Measurements from ENCODE around the gene SAMD11.

The SAMD11 gene

DNA sequence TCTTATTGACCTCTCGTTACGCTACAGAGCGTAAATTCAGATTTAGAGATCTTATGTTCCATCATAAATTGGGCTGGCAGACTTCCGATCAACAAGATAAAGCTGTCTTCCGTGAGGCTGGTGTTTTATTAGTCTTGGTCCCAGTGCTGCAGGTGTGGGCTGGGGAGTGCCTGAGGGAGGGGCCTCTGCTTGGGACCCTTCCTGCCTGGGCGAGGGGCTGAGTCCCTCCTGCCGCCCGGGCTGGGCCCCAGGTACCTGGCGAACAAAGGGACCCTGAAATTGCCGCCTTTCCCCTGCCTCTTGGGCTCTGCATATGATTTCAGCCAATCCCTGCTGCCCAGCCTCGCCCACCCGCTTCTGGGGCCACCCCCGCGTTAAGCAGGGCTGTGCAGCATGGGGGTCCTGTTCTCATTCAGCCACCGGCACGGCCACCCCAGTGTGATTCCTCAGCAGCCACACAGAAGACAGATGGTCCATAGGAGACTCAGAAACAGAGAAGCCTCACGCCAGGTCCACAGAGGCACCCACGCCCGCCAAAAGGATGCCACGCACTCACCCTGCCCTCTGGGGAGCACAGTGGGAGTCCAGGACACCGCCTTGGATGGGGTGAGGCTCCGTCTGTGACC lies 6.1 kb upstream of the SAMD11 start:
- DNase-seq = no peak

DNA sequence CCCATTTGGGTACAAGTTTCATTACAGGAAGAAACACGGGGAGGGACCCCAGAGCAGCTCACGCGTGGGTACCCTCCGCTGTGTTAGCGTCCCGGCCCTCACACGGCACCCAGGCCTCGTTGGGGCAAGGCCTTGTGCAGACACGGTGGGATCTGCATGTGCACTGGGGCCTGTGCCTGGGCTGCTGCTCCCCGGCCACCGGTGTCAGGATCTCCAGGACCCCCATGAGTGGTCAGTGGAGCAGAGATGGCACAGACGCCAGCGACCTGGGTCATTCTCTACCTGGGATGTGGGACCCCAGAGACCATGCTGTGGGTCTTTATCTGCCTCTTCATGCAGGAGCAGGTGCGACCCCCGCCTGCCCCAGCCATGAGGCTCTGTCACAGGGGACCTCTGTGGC lies 5.4 kb upstream of the SAMD11 start:
- no peak for DNase-seq

DNA sequence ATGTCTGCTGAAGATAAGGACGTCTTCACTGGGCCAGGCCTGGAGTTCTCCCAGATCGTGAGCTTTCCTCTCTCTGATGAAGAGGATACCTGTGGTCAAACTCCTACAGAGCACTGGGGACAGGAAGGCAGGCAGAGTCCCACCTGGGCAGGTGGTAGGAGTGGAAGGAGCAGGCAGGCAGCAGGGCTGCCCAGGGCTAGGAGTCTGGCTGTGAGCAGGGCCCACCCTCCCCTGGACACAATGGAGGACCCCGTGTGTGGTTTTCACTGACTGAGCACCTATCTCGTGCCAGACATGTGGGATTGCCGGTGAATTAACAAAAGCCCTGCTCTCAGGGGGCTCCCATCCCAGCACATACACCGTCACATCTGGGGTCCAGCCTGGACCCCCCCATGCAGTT lies 4.9 kb upstream of the SAMD11 start:
- DNase-seq = no peak

DNA sequence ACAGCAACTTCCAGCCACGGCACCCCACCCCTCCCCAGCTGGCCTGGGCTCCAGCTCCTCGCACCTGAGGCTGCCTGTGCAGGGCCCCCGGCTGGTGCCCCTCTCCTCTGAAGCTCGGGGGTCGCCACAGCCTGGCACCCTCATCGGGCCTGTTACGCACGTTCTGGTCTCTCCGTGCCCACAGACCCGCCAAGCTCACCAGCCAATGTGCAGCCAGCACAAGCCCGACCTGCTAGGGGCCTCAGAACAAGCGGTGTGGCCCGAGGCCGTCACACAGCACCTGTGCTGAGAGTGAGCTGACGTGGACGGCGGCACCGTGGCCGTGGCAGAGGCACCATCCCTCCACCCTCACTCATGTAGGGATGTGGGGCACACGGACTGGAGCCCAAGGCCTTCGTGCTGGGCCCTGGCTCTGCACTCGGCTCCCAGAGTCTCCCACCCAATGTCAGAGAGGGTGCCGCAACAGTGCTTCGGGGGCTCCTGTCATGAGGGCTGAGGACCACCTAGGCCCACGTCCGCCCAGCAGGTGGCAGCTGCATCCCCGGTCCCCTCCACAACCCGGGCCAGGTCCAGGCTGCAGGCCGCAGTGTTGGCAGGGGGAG lies 4.4 kb upstream of the SAMD11 start:
- DNase-seq = no peak

DNA sequence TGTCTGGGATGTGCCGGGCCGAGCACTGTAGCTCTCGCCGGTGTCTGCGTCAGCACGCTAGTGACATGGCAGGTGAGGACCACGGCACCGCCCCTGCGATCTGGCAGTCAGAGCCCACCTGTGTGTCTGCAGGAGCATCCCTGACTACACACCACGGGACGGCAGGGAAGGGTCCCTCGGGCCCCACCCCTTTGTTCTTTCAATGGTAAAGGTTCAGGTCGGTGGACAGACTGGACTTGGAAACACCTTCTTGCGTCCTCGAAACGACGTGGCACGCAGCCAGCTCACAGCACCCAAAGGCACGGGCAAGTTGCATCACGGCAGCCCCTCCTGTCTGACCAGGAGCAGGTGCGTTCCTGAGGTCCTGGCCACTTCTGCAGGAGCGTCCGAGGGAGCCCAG lies 3.7 kb upstream of the SAMD11 start:
- no peak for DNase-seq

DNA sequence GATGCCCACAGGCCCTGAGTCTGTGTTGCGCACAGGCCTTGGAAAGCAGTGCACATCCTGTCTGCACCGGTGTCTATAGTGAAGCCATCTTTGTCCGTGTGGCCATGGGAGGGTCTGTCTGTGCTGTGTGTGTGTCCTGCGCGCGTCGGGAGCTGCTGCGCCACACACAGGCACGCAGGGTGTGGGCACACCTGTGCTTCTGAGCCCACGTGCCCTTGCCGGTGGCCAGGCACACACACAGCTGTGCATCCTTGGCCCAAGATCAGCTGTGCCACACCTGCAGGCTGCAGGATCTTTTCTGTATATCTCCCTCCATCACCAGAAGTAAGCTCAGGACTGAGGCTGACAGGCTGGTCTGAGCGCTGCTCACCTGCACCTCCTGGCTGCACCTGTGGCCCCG lies 3.2 kb upstream of the SAMD11 start:
- no peak for DNase-seq

DNA sequence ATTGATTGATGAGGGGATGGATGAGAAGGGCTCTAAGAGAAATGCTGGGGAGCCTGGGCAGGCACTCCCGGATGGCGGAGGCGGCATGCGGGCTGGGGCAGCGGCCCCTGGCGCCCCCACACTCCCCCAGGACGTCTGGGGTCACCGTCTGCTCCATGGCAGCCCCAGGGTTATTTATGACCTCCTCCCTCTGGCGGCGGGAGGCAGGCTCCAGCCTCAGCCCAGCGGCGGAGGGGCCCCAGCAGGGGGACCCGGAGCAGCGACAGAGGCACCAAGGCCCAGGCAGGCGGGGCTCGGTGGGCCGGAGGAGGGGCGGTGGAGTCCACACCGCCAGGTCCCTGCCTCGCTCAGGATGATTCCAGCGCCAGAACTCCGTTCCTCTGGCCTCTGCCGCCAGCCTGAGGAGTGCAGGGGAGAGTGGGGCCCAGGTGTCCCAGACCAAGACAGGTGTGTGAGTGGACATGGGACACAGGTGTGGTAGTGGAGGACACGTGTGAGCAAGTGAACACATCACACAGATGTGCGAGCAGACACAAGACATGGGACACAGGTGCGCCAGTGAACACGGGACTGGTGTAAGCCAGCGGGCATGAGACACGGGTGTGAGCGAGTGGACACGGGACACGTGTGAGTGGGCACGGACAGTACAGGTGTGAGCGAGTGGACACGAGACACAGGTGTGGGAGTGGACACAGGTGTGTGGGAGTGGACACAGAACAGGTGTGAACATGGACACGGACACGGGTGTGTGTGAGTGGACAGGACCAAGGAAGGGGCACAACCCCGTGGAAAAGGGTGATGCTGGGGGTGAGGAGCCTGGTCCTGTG lies 2.5 kb upstream of the SAMD11 start:
- peak in 1 of 2 experiments; percentile 61 for DNase-seq

DNA sequence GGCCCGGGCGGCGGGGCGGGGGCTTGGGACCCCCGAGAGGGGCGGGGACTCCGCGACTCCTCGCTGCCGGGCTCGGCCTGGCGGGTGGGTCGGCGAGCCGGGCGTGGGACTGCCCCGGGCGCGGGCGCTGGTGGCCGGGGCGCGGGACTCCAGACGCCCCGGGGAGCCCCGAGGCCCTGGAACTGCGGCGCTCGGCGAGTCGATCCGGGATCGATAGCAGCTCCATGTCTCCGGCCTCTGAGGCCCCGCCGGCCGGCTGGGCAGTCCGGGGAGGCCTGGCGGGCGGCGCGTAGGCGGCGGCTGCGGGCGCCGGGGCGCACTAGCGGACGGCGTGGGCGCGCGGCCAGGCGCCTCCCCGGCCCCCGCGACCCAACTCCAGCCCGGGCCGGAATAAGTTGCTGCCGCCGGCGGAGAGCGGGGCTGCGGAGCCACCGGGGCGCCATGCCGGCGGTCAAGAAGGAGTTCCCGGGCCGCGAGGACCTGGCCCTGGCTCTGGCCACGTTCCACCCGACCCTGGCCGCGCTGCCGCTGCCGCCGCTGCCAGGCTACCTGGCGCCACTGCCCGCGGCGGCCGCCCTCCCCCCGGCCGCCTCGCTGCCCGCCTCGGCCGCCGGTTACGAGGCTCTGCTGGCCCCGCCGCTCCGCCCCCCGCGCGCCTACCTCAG lies 400 bp downstream of the SAMD11 start:
- DNase-seq = no peak

DNA sequence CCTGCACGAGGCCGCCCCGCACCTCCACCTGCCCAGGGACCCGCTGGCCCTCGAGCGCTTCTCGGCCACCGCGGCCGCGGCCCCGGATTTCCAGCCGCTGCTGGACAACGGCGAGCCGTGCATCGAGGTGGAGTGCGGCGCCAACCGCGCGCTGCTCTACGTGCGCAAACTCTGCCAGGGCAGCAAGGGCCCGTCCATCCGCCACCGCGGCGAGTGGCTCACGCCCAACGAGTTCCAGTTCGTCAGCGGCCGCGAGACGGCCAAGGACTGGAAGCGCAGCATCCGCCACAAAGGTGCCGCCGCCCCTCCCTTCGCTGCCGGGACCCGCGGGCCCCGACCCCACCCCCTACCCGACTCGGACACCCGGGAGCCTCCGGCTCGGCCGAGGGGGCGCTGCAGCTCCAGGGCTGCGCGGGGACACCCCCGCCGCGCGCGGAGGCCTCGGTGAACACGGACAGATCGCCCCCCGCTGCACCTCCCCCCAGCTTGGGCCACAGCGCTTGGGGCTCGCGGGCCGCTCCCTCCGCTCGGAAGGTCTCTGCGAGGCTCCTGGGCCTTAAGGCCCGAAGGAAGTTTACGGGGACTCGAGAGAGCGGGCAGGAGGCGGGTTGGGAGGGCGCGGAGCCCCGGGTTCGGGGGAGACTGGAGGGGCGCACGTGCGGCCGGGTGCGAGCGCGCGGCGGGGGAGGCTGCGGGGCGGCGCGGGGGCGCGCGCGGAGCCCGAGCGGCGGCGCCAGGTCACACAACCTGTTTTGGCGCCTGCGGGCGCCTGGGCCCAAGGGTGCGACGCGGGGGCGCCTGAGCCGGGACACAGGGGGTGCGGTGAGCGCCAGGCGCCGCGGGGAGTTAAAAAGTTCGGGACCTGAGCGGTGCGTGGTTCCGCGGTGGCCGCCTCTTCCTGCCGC lies 1.2 kb downstream of the SAMD11 start:
- DNase-seq = peak in 1 of 2 experiments; percentile 48

DNA sequence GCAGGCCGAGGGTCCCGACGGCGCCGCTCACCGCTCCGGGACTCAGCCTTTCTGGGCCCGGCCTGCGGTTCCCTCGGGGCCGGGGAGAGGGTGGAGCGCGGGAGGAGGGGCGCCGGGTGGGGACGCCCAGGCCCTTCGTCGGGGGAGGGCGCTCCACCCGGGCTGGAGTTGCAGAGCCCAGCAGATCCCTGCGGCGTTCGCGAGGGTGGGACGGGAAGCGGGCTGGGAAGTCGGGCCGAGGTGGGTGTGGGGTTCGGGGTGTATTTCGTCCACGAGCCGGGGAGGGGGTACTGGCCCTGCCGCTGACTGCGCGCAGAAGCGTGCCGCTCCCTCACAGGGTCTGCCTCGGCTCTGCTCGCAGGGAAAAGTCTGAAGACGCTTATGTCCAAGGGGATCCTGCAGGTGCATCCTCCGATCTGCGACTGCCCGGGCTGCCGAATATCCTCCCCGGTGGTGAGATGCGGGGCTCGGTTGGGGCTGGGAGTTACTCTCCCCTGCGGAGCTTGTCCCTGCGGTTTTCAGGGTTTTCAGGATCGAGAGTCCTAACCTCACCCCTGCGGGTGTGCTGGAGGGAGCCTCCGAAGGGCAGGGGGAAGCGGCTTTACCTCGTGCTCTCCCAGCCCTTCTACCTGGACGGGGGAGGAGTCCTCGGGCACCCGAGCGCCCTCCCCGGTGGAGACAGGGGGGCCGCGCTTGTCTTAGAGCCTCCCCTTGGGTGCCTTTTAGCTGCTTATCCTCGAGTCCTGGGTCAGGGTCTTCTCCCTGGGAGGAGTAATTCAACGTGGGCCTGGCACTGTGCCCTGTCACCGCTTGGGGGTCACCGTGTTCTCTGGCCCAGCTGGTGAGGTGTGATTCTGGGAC lies 2.1 kb downstream of the SAMD11 start:
- DNase-seq = no peak

DNA sequence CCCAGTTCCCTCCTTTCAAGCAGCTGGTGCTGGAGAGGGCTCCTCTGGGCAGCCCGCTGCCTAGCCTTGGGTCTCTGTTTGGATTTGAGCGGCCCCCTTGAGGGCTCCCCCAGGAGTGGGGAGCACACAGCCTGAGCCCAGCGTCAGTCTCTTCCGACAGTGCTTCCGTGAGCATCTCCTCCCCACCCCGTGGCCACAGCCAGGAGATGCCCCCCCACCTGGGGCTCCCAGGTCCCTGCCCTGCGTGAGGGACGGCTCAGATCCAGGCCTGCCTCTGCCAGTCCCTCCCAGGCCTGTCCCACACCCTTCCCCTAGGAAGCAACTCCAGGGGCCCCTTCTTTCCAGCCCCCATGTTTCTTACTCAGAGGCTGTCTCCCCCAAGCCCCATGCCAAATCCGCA lies 3.5 kb downstream of the SAMD11 start:
- DNase-seq = no peak

DNA sequence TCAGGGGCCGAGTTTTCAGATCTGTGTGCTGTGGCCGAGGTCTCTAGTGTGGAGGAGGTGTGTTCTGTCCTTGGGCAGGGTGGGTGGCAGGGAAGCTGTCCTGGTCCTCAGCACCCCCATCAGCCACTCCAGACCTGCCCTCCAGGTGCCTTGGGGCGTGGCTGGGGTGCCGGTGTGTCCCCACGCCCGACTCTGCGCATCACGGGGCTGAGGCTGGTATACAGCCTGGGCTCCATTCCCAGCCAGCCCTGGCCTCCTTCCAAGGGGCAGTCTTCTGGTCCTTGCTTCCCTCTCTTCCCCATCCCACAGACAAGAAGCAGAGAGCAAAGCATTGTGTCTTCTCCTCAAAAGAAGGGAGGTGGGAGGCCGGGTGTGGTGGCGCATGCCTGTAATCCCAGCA lies 4.0 kb downstream of the SAMD11 start:
- DNase-seq = no peak

DNA sequence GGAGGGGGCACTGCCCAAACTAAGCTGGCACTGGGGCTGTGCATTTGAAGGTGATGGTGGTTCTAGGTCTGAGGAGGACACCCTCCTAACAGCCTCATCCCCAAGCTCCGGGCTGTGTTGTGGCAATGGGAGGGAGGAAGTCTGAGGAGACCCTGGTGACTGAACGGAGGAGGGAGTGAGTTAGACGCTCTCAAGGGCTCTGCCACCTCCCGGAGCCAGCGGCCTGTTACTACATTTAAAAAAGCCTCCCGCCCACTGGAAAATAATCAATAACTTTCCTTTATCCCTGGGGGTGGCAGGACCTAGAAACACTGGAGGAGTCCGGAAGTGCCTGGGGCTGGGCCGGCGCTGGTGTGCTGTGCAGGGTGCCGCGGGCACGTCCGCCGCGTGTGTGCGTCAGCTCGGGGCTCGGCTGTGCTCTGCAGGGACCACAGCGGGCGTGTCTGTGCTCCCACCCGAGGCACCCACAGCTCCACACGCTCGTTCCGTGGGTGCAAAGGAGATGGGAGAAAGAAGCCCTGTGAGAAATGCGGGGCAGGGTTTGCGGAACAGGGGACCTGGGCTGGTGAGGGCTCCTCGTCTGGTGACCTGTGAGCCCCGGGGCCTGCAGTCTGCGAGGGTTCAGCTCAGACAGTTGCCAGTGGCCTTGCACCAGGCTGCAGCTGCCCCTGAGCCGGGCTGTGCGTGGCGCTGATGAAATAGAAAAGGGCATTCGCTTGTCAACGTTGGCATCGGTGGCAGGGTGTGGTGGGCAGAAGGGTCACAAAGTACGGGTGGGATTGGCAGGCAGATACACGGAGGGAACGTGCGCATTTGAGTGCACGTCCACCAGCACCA lies 5.3 kb downstream of the SAMD11 start:
- DNase-seq = no peak

DNA sequence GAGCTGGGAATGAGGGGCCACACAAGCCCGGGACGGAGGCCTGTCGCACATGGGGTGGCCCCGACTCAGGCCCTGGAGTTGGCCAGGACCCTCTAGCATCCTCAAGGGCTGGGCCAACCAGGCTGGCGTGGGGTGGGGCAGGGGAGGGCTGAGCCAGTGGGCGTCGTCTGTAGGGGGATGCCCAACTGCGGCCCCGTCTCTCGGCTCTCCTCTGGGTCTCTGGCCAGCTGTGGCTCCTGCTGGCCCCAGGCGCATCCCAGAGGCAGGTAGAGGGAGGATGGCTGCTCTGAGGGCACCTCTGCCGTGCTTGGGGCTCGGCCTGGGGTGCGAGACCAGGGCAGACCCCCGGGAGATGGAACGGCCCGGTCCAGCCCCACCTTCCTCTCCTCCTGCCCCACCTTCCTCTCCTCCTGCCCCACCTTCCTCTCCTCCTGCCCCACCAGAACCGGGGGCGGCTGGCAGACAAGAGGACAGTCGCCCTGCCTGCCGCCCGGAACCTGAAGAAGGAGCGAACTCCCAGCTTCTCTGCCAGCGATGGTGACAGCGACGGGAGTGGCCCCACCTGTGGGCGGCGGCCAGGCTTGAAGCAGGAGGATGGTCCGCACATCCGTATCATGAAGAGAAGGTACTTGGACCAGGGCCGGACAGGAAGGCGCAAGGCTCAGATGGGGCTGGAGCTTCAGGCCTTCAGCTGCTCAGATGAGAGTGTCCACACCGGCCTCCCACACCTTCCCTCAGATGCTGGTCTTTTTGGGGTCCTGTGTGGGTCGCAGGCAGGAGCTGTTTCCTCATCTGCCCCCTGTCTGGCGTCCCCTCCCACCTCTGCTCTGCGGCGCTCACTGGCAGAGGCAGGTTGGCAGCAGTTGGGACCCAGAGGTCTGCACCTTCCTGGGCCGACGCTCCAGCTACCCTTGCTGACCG lies 6.2 kb downstream of the SAMD11 start:
- DNase-seq = no peak

DNA sequence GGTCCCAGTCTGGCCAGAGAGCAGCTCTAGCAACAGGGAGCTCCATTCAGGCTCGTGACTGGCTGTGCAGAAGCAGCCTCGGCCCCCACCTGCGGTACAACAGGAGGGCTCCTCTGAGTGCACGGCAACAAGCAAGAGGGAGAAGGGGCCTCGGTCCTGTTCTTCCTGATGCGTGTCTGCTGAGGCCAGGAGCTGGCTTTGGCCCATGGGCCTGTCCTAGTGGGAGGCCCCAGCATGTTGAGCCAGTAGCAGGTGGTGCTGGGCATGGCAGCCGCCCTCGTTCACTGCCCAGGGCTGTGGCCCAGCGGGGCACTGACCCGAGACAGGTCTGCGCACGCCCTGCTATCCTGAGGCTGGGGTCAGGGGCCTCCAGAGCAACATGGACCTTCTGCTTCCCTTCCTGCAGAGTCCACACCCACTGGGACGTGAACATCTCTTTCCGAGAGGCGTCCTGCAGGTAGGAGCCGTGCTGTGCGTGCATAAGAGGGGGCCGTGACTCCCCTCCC lies 7.0 kb downstream of the SAMD11 start:
- DNase-seq = no peak

DNA sequence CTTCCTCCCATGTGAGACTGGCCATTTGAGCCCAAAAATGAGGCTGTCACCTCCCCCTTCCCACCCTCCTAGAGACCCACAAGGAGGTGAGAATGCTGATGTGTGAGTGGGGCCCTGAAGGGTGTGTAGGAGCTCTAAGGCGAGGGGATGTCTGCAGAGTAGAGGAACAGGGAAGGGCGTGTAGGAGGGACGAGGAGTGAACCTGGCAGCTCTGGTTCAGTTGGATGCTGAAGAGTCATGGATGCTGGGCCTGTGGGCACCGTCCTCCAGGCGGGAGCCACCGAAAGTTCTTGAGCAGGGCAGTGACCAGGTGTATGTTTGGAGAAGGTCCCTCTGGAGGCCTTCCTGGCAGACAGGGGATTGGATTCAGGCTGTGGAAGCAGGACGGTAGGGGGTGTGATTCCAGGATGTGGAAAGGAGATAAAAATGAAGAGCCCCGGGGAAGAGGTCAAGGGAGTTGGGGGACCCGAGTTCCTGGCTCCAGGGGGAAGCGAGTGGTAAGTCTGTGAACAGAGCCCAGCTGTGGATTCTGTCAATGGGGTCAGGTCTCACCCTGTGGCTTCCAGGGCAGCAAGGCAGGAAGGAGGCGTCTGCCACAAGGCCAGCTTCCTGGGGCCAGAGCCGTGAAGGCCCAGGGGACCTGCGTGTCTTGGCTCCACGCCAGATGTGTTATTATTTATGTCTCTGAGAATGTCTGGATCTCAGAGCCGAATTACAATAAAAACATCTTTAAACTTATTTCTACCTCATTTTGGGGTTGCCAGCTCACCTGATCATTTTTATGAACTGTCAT lies 7.9 kb downstream of the SAMD11 start:
- no peak for DNase-seq

DNA sequence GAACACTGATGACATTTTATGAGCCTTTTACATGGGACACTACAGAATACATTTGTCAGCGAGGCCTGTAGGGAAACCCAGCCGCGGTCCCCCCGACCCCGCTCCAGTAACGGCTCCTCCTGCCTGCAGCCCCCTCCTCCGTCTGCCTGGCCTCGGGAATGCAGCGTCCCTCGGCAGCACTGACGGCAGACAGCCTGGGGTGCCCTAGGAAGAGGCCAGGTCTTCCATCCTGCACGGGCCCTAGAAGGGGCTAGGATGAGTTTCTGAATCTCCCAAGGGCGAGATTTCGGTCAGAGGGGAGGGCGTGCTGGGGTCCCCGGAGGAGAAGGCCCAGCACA lies 8.4 kb downstream of the SAMD11 start:
- DNase-seq = no peak

DNA sequence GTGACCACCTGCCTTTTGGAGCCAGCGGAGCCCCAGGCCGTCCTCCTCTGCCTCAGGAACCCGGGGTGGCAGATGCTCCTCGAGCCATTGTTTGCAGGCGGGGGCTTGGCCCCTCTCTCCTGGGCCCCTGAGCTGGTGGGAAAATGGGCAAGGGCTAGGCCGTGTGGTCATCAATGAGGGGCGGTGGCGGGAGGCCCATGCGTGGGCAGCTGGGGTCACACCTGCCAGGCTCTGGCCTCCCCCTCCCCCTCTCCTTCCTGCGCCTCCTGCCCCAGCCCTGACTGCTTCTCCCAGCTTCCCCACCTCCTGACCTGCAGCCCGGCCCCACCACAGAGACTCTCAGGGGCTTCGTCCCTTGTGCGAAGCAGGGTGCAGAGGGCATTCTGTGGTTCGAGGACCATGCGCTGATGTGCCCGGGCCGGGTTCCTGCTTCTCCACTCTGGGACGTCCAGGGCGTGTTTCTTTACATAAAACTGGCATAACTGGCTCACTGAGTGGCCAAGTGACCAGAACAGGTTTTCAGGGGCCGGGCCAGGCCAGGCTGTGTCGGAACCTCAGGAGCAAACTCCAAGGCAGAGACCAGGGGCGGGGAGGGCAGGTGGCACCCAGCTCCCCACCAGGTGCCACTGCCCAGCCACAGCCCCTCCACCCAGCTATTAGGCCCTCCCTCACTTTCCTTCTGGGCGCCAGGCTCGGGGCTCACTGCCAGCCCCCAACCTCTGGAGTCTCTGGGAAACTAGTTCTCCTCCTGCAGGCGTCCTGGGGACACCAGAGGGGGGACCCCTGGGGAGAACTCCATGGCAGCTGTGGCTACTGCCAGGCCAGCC lies 9.3 kb downstream of the SAMD11 start:
- no peak for DNase-seq

Measured in activated T-cell treated with anti-CD3 and anti-CD28 coated beads, Interleukin-2, amount 50 U/mL, for 48 hours (primary cell).